ENCODE data around the gene ATP6V0D1.

- TF ChIP-seq POLR2A (IDR thresholded peaks at IDR 0.05) (no peak), CTCF (IDR thresholded peaks at IDR 0.05) (no peak)
These were observed 45.2 kb downstream of the ATP6V0D1 start for GRCh38 chr16:67435758-67436164.
